Choroid plexus epithelial cell (primary cell): ENCODE data around the gene MARVELD3.

Source experiments
- DNase-seq: peaks from one replicate; pipeline ENCODE4 v3.0.0-alpha.2; 2010; ENCODE audit warnings: low read depth
- H3K4me3 ChIP-seq: 2 replicates; pipeline ENCODE4 v1.5.1; 2011; ENCODE audit warnings: low read depth, mild to moderate bottlenecking, control low read depth, low read length, moderate library complexity
- TF ChIP-seq, protein P1 (sequence below): conservative IDR thresholded peaks from 2 replicates; pipeline ENCODE4 v1.5.1; 2011; ENCODE audit warnings: low read depth, mild to moderate bottlenecking, control low read depth, inconsistent platforms, low read length, moderate library complexity

MARVELD3 gene

GRCh38 chr16:71659471-71659870 lies 33.5 kb downstream of the MARVELD3 start:
- TF ChIP-seq, protein P1, sequence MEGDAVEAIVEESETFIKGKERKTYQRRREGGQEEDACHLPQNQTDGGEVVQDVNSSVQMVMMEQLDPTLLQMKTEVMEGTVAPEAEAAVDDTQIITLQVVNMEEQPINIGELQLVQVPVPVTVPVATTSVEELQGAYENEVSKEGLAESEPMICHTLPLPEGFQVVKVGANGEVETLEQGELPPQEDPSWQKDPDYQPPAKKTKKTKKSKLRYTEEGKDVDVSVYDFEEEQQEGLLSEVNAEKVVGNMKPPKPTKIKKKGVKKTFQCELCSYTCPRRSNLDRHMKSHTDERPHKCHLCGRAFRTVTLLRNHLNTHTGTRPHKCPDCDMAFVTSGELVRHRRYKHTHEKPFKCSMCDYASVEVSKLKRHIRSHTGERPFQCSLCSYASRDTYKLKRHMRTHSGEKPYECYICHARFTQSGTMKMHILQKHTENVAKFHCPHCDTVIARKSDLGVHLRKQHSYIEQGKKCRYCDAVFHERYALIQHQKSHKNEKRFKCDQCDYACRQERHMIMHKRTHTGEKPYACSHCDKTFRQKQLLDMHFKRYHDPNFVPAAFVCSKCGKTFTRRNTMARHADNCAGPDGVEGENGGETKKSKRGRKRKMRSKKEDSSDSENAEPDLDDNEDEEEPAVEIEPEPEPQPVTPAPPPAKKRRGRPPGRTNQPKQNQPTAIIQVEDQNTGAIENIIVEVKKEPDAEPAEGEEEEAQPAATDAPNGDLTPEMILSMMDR = no peak
- no peak overlapping the region for H3K4me3 ChIP-seq
- DNase-seq = no peak

GRCh38 chr16:71666264-71666663 lies 40.3 kb downstream of the MARVELD3 start:
- no peak for DNase-seq
- TF ChIP-seq, protein P1 = no peak
- H3K4me3 ChIP-seq = no peak overlapping the region

DNA sequence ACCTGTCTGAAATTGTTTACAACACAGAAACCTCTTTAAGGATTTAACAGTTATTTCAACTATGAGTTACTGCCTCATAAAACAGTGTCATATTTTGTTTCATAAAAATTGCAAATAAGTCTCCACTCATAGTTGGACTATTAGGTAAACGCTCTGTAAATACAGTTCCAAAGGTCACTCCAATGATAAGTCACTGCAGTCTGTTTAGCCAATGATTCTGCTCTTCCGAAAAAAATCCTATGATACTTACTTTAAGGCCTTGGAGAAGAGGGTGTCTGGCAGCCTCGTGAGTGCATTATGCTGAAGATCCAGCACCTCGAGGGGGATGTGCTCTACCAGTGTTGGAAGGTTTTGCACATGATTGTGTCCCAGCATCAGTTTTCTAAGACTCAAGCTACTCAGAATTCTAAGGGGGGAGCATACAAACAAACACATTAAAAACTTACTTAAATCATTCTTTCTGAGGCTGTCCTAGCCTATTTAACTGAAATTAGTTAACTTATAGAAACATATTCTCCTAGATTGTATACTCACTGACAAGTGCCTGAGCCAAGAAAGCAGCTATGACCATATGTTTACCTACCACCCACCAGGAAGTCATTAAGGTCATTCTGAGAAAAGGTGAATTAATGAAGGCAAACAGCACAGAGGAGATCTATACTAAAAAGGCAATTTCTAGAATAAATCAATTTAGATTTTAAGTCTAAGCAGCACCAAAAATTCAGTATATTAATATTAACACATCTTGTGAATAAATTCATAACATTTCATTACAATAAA lies 41.1 kb downstream of the MARVELD3 start:
- H3K4me3 ChIP-seq = no peak overlapping the region
- TF ChIP-seq, protein P1 = no peak
- no peak for DNase-seq

- TF ChIP-seq, protein P1 = peak; percentile 51
- no peak overlapping the region for H3K4me3 ChIP-seq
- DNase-seq = peak; percentile 50
Observed at GRCh38 chr16:71669926-71670536, 44.0 kb downstream of the MARVELD3 start.

- no peak overlapping the region for H3K4me3 ChIP-seq
- DNase-seq = no peak
Observed at GRCh38 chr16:71670537-71670936, 44.6 kb downstream of the MARVELD3 start.

DNA sequence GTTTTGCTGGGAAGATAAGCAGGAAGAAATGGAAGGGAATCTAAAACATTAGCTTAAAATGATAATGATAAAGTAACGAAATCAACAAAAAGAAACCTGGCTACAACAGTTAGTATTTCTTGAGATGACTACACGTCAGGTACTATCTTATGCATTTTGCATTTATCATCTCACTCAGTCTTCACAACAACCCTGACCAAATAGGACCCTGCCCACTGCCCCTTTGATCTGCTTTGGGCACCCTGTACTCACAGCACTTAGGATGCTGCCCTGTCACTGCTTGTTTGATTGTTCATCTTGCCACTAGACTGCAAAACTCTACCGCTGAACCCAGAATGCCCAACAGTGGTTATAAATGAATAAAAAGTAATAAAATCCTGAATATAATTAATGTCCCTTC lies 45.2 kb downstream of the MARVELD3 start:
- DNase-seq = no peak
- no peak overlapping the region for H3K4me3 ChIP-seq
- TF ChIP-seq, protein P1 = no peak

More at GRCh38 chr16:71670537-71670936, 44.6 kb downstream of the MARVELD3 start:
- TF ChIP-seq, protein P1 = no peak
